SJSA1 (cell line): ENCODE data around the gene PLEKHD1. TPM values are rescaled to one million over a fixed set of nuclear protein-coding genes. Genes with fewer than 3 reads are reported as not detected.

Experiments
- DNase-seq, 2 experiments: peaks; one replicate each; pipeline ENCODE4 v3.0.0-alpha.2; 2015 to 2020; ENCODE audit warnings: low spot score in 2 of 2, low read depth in 1 of 2
- H3K27ac ChIP-seq: fragments of 250-450 bp; sonication (Bioruptor Pico); 2 replicates; pipeline ENCODE4 v1.5.1; 2020; ENCODE audit warnings: mild to moderate bottlenecking, moderate library complexity
- H3K27me3 ChIP-seq: fragments of 250-450 bp; sonication (Bioruptor Pico); replicated peaks from 2 replicates; pipeline ENCODE4 v1.5.1; 2020; ENCODE audit warnings: mild to moderate bottlenecking, moderate library complexity
- H3K36me3 ChIP-seq: fragments of 250-450 bp; sonication (Bioruptor Pico); 2 replicates; pipeline ENCODE4 v1.5.1; 2020; ENCODE audit warnings: mild to moderate bottlenecking
- H3K4me1 ChIP-seq: fragments of 250-450 bp; sonication (Bioruptor Pico); replicated peaks from 2 replicates; pipeline ENCODE4 v1.6.1; 2021; ENCODE audit warnings: mild to moderate bottlenecking
- H3K4me3 ChIP-seq: fragments of 250-450 bp; sonication (Bioruptor Pico); 2 replicates; pipeline ENCODE4 v1.5.1; 2020; ENCODE audit warnings: mild to moderate bottlenecking
- H3K9me3 ChIP-seq: fragments of 250-450 bp; sonication (Bioruptor Pico); replicated peaks from 2 replicates; pipeline ENCODE4 v1.5.1; 2020; ENCODE audit warnings: mild to moderate bottlenecking
- total RNA-seq: library from RNA; depleted of rRNA; stranded (reverse); fragments of >200 nt; shearing (Covaris generic); gene quantifications from 2 replicates; pipeline ENCODE4 v1.2.3, GENCODE V29; 2014; rRNA removed

Gene PLEKHD1
- total RNA-seq, 1 experiment from 2014 or later = 0.03 TPM

DNA sequence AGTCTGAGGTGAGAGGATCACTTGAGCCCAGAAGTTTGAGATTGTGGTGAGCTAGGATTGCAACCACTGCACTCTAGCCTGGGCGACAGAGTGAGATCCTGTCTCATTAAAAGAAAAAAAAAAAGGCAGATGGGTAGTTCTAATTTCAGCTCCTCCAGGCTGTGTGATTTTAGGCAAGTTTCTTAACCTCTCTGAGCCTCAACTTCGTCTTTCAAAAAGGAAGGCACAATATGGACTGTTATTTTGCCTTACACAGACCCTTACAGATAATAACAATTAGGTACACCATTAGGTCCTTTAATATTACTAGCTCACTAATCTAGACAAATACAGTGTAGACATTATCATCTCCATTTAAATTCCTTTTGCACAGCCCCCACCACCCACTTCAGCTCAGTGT, 94.9 kb downstream of the PLEKHD1 start:
- Histone ChIP-seq H3K9me3 (no peaks in the 10 kb centered on the region), H3K27ac (no peak overlapping the region), H3K36me3 (no peaks in the 10 kb centered on the region), H3K4me3 (no peak overlapping the region), H3K4me1 (peaks cover 2% of the 10 kb centered on the region), H3K27me3 (peaks cover 11% of the 10 kb centered on the region)
- DNase-seq = no peak

DNA sequence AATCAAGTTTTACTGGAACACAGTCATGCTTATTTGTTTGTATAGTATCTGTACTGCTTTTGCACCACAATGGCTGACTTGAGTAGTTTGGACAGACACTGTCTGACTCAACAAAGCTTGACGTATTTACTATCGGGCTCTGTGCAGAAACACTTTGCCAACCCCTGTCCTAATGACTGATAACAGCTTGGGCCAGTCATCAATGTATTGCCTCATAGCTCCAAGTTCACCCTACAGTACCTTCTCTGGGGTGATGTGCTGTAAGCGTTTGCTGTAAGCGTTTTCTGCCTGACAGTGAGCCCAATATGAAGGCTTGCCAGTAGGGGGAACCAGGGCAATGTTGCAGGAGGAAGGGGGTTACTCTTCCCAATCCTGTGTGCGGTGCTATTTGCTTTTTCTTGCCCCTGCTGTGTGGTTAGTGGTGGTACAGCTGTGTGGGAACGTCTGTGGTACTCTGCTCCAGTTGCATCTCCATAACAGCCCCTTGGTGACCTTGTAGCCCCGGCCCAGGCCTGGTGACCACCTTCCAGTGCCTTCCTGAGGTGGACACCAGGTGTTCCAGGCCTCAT, 95.6 kb downstream of the PLEKHD1 start:
- Histone ChIP-seq H3K4me3 (no peak overlapping the region), H3K27me3 (peaks cover 5% of the 10 kb centered on the region), H3K27ac (no peak overlapping the region), H3K4me1 (no peaks in the 10 kb centered on the region), H3K9me3 (no peaks in the 10 kb centered on the region), H3K36me3 (no peaks in the 10 kb centered on the region)
- DNase-seq = peak in 1 of 2 experiments; percentile 45

Other genes with a start within 250 kb of the PLEKHD1 start
- gene GALNT16, start 224.6 kb upstream of the PLEKHD1 start, total RNA-seq = 0.03 TPM in 1 of 2 replicates, not detected in the other
- 115 and 150 TPM in 2 replicates for gene ERH, start 86.4 kb upstream of the PLEKHD1 start, total RNA-seq
- gene SLC39A9, start 86.0 kb upstream of the PLEKHD1 start, total RNA-seq = 79.3 and 87.5 TPM in 2 replicates
- not detected in 2 replicates for gene CCDC177, start 90.1 kb downstream of the PLEKHD1 start, total RNA-seq
- gene SUSD6, start 126.9 kb downstream of the PLEKHD1 start, total RNA-seq = 5.9 and 6.4 TPM in 2 replicates